ENCODE results near the gene TPRX1. TPM values are rescaled to one million over a fixed set of nuclear protein-coding genes. Genes with fewer than 3 reads are reported as not detected.

TPRX1 gene
- total RNA-seq, 2 experiments from 2014 or later = not detected

DNA sequence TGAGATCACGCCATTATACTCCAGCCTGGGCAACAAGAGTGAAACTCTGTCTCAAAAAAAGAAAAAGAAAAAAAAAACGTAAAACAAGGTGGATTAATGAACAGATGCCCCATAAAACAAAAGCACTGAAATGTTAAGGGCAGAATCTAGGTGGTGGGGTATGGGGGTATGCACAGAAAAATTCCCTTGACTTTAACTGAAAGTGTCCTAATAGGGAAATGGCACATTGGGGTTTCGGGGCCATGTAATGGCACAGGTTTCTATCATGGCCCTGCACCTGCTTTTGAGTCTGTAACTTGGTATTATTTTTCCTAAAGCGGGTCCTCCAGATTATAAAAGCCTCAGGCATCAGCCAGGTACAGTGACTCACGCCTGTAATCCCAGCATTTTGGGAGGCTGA lies 42.8 kb downstream of the TPRX1 start:
- POLR2A ChIA-PET = no interaction called here
- no peak for DNase-seq
- Mint-ChIP-seq H3K36me3 (ENCODE audit: low read depth) (peaks cover 26% of the 10 kb centered on the region), H3K4me1 (no peaks in the 10 kb centered on the region), H3K27ac (no peak overlapping the region), H3K9me3 (no peaks in the 10 kb centered on the region), H3K27me3 (no peaks in the 10 kb centered on the region), H3K4me3 (no peak overlapping the region)
- CTCF ChIA-PET = no interaction called here

GRCh38 chr19:47760632-47760999 lies 43.7 kb downstream of the TPRX1 start:
- POLR2A ChIA-PET = no interaction called here
- CTCF ChIA-PET = no interaction called here

GRCh38 chr19:47758443-47758804 lies 45.9 kb downstream of the TPRX1 start:
- H3K9me3 Mint-ChIP-seq = no peaks in the 10 kb centered on the region
- no peak for DNase-seq
- no peaks in the 10 kb centered on the region for H3K4me1 Mint-ChIP-seq
- H3K27ac Mint-ChIP-seq = no peak overlapping the region
- no peaks in the 10 kb centered on the region for H3K27me3 Mint-ChIP-seq
- POLR2A ChIA-PET = interaction anchor here (0.6 to 1.3 kb wide), 2 partner anchors 9 to 410 kb away, joined by 5 to 6 read pairs; no protein-coding TSS in a partner anchor
- peaks cover 40% of the 10 kb centered on the region for H3K36me3 Mint-ChIP-seq (ENCODE audit: low read depth)
- CTCF ChIA-PET = interaction anchor here (1.1 kb wide), 1 partner anchor 21 kb away, joined by 5 read pairs; no protein-coding TSS in a partner anchor
- H3K4me3 Mint-ChIP-seq = no peak overlapping the region

More at GRCh38 chr19:47760632-47760999, 43.7 kb downstream of the TPRX1 start:
- no peak for DNase-seq
- peaks cover 32% of the 10 kb centered on the region for H3K36me3 Mint-ChIP-seq (ENCODE audit: low read depth)
- H3K4me1 Mint-ChIP-seq = no peaks in the 10 kb centered on the region
- H3K27me3 Mint-ChIP-seq = no peaks in the 10 kb centered on the region
- H3K4me3 Mint-ChIP-seq = no peak overlapping the region
- H3K27ac Mint-ChIP-seq = no peak overlapping the region
- H3K9me3 Mint-ChIP-seq = no peaks in the 10 kb centered on the region

- DNase-seq = no peak
- H3K4me3 Mint-ChIP-seq = no peak overlapping the region
- H3K36me3 Mint-ChIP-seq (ENCODE audit: low read depth) = peaks cover 46% of the 10 kb centered on the region
- H3K27me3 Mint-ChIP-seq = no peaks in the 10 kb centered on the region
- H3K4me1 Mint-ChIP-seq = no peaks in the 10 kb centered on the region
- POLR2A ChIA-PET = interaction anchor here (0.6 to 1.3 kb wide), 2 partner anchors 10 to 410 kb away, joined by 5 to 6 read pairs; no protein-coding TSS in a partner anchor
- CTCF ChIA-PET = interaction anchor here (1.1 kb wide), 1 partner anchor 22 kb away, joined by 5 read pairs; no protein-coding TSS in a partner anchor
- no peaks in the 10 kb centered on the region for H3K9me3 Mint-ChIP-seq
- no peak overlapping the region for H3K27ac Mint-ChIP-seq
These were observed 46.5 kb downstream of the TPRX1 start for GRCh38 chr19:47757617-47758442.

- no peak overlapping the region for H3K27ac Mint-ChIP-seq
- H3K4me3 Mint-ChIP-seq = no peak overlapping the region
- DNase-seq = no peak
- H3K9me3 Mint-ChIP-seq = no peaks in the 10 kb centered on the region
- H3K27me3 Mint-ChIP-seq = no peaks in the 10 kb centered on the region
- H3K36me3 Mint-ChIP-seq (ENCODE audit: low read depth) = peaks cover 54% of the 10 kb centered on the region
- CTCF ChIA-PET = interaction anchor here (0.8 to 1.1 kb wide), 2 partner anchors 8 to 22 kb away, joined by 3 to 5 read pairs; no protein-coding TSS in a partner anchor
- peaks cover 2% of the 10 kb centered on the region for H3K4me1 Mint-ChIP-seq
- POLR2A ChIA-PET = interaction anchor here (2.4 kb wide), 1 partner anchor 11 kb away, joined by 6 read pairs; the partner anchor contains the start of gene NOP53
These were observed 47.3 kb downstream of the TPRX1 start for GRCh38 chr19:47756953-47757608.

DNA sequence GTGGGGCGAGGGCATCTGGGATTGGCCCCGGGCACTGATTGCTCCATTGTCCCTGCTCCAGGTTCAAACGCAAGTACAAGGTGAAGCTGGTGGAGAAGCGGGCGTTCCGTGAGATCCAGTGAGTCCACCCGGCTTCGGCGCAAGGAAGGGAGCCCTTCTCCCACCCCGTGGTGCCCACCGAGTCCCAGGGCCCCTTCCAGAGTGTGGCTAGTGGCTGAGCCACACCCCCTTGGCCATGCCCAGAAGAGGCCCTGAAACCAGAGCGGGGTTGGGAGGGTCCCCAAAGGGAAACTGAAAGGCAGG lies 47.8 kb downstream of the TPRX1 start:
- ChIA-PET CTCF (interaction anchor here (0.8 kb wide), 1 partner anchor 9 kb away, joined by 3 read pairs; no protein-coding TSS in a partner anchor), POLR2A (interaction anchor here (2.4 kb wide), 1 partner anchor 11 kb away, joined by 6 read pairs; the partner anchor contains the start of gene NOP53)
- H3K27ac Mint-ChIP-seq = no peak overlapping the region

DNA sequence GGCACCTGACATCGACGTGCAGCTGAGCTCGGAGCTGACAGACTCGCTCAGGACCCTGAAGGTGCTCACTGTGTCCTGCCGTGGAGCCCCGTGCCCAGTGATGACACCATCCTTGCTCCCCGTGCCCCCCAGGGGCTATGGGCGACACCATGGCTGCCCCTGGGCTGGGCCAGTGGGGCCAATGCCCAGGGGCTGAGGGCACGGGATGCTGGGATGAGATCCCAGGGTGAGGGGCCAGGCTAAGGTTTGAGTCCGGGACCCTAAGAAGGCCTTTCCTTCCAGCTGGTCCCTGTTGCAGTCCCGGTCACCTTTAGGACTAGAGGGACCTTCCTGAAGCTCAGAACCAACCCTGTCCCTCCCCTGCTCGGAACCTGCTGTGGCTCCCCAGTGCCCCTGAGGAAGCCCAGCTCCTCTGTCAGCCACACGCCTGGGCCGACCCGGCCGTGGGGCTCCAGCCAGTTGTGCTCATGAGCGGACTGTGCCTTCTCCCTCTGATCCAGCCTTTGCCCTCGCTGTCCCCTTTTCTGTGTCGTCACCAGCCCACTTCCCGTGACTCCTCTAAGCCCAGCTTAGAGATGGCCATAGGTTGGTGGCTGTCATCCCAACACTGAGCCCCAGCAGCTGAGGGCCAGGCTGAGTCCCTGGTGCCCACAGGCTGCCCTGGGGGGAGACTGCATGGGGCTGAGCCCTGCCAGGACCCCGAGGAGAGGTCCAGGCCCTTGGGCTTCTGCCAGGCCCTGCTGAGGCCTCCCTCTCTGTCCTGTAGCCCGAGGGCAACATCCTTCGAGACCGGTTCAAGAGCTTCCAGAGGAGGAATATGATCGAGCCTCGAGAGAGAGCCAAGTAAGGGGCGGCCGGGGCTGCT lies 48.4 kb downstream of the TPRX1 start:
- ChIA-PET CTCF (no interaction called here), POLR2A (interaction anchor here (2.4 kb wide), 1 partner anchor 10 kb away, joined by 6 read pairs; the partner anchor contains the start of gene NOP53)
- H3K4me3 Mint-ChIP-seq = no peak overlapping the region
- DNase-seq = no peak
- H3K9me3 Mint-ChIP-seq = no peaks in the 10 kb centered on the region
- no peaks in the 10 kb centered on the region for H3K27me3 Mint-ChIP-seq
- H3K27ac Mint-ChIP-seq = no peak overlapping the region
- peaks cover 62% of the 10 kb centered on the region for H3K36me3 Mint-ChIP-seq (ENCODE audit: low read depth)
- peaks cover 2% of the 10 kb centered on the region for H3K4me1 Mint-ChIP-seq

More for the DNA sequence above, 47.8 kb downstream of the TPRX1 start:
- H3K9me3 Mint-ChIP-seq = no peaks in the 10 kb centered on the region
- H3K36me3 Mint-ChIP-seq (ENCODE audit: low read depth) = peaks cover 56% of the 10 kb centered on the region
- no peak overlapping the region for H3K4me3 Mint-ChIP-seq
- H3K4me1 Mint-ChIP-seq = peaks cover 2% of the 10 kb centered on the region
- no peaks in the 10 kb centered on the region for H3K27me3 Mint-ChIP-seq
- DNase-seq = no peak

DNA sequence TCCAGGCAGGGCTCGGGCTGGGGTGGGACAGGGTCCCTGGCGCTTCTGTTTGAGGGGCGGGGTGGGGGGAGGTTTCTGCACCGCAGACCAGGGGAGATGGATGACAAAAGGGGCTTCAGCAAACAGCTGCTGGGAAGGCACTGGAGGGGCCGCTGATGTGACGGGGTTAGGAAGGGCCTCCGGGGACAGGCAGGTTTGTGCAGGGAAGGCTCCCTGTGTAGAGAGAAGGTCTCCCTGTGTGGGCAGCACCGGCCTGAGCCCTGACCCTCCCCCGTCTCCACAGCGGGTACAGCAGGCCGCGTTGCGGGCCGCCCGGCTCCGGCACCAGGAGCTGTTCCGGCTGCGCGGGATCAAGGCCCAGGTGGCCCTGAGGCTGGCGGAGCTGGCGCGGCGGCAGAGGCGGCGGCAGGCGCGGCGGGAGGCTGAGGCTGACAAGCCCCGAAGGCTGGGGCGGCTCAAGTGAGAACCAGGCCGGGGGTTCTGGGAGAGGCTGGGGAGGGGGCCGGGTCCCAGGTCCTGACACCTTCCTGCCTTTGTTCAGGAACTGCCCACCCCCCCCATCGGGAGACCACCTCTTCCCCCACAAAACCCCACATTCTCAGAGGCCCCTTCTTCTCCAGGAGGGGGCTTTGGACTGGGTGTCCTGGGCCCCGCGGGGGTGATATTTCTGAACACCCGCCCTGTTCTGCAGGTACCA lies 49.1 kb downstream of the TPRX1 start:
- peaks cover 66% of the 10 kb centered on the region for H3K36me3 Mint-ChIP-seq (ENCODE audit: low read depth)
- no peak for DNase-seq
- H3K4me3 Mint-ChIP-seq = no peak overlapping the region
- H3K9me3 Mint-ChIP-seq = no peaks in the 10 kb centered on the region
- H3K27ac Mint-ChIP-seq = no peak overlapping the region
- POLR2A ChIA-PET = interaction anchor here (2.4 kb wide), 1 partner anchor 10 kb away, joined by 6 read pairs; the partner anchor contains the start of gene NOP53
- CTCF ChIA-PET = no interaction called here
- peaks cover 4% of the 10 kb centered on the region for H3K4me1 Mint-ChIP-seq
- H3K27me3 Mint-ChIP-seq = no peaks in the 10 kb centered on the region

GRCh38 chr19:47754206-47755064 lies 49.9 kb downstream of the TPRX1 start:
- H3K27me3 Mint-ChIP-seq = no peaks in the 10 kb centered on the region
- no peak overlapping the region for H3K4me3 Mint-ChIP-seq
- H3K9me3 Mint-ChIP-seq = no peaks in the 10 kb centered on the region
- DNase-seq = no peak
- peaks cover 6% of the 10 kb centered on the region for H3K4me1 Mint-ChIP-seq
- ChIA-PET CTCF (no interaction called here), POLR2A (interaction anchor here (2.4 kb wide), 1 partner anchor 9 kb away, joined by 6 read pairs; the partner anchor contains the start of gene NOP53)
- H3K27ac Mint-ChIP-seq = no peak overlapping the region
- H3K36me3 Mint-ChIP-seq (ENCODE audit: low read depth) = peaks cover 67% of the 10 kb centered on the region

DNA sequence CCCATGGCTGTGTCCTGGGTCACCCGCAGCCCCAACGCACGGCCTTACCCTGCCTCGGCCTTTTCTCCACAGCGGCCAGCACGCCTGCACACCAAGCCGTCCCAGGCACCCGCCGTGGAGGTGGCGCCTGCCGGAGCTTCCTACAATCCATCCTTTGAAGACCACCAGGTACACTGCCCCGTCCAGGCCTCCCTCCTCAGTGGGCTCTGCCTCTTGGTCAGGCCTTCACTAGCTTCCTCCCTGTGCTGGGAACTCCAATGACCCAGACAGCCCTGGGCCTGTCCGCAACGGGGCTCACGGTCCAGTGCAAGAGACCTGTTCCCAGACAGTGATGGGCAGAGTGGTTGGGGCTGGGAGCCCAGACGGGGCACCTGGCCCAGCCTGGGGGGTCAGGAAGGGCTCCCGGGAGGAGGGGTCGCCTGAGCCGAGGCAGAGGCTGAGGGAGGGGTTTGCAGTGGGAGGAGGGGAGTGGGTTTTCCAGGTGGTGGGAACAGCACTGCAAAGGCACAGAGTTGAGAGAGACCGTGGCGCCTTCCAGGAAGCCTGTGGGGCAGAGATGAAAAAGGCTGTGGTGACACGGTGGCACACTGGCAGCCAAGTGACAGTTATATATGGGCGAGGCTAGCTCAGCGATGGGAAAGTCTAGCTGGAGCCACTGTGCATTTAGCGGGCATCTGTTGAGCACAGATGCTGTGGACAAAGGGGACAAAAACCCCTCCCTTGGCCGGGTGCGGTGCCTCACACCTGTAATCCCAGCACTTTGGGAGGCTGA lies 51.7 kb downstream of the TPRX1 start:
- no peak overlapping the region for H3K4me3 Mint-ChIP-seq
- ChIA-PET POLR2A (no interaction called here), CTCF (interaction anchor here (0.6 to 0.9 kb wide), 2 partner anchors 15 to 39 kb away, joined by 5 to 6 read pairs; partner anchors contain the start of gene EHD2)
- no peak overlapping the region for H3K27ac Mint-ChIP-seq
- peaks cover 66% of the 10 kb centered on the region for H3K36me3 Mint-ChIP-seq (ENCODE audit: low read depth)
- H3K4me1 Mint-ChIP-seq = peaks cover 18% of the 10 kb centered on the region
- H3K27me3 Mint-ChIP-seq = no peaks in the 10 kb centered on the region
- no peak for DNase-seq
- H3K9me3 Mint-ChIP-seq = no peaks in the 10 kb centered on the region

Data from activated CD4-positive, alpha-beta memory T cell treated with anti-CD3 and anti-CD28 coated beads, Interleukin-2, amount 10 ng/mL, durations not matched to agents 7 days and 5 days (primary cell).